GM21526 (cell line): ENCODE measurements around the gene ADAP1.

Experiments used
- ATAC-seq: cut with Tn5 transposase; IDR thresholded peaks from one replicate; pipeline ENCODE4 v1.9.1; 2021; ENCODE audit warnings: moderate library complexity; ENCODE audit not compliant: unreplicated experiment, low FRiP score

Gene ADAP1

DNA sequence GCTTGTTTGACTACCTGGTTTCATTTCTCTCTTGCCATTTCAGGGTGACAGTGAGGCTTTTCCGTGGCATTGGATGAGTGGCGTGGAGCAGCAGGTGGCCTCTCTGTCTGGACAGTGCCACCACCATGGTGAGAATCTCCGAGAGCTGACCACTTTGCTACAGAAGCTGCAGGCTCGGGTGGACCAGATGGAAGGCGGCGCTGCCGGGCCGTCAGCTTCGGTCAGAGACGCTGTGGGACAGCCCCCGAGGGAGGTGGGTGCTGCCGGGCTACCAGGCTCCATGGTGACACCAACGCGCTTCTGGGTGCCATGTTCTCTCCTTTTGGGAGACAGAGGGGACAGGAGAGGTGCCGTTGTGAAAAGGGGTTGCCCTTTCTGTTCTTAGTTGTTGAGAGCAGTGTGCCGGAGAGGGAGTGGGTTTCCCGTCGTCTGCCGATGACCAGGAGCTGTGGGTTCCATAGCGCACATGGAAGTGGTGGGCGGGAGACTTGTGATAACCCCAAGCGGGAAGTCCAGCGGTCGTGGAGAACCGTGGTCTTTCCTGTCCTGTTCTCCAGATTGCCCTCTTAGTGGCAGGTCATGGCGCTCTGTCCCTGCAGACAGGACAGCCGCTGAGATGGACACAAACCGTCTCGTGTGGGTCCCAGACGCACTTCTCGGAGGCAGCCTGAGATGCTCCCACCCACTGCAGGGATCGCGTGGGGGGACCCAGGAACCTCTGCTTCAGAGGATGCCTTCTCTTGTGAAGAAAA lies 100.9 kb downstream of the ADAP1 start:
- ATAC-seq, result no peak

DNA sequence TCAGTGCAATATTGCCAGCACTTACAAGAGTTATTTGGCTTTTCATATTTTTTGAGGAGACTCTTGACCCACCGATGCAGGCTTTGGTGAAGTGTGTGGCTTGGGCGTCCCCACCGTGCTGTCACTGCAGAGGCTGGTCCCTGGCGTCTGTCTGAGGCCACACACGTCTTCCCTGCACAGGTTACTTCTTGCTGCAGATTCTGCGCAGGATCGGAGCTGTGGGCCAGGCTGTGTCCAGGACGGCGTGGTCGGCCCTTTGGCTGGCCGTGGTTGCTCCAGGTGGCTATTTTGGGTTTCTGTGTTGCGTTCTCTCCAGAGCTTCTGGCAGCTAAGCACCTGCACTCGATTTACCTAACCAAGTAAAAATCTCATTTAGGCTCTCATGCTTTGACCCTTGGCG lies 103.3 kb downstream of the ADAP1 start:
- ATAC-seq, result no peak

DNA sequence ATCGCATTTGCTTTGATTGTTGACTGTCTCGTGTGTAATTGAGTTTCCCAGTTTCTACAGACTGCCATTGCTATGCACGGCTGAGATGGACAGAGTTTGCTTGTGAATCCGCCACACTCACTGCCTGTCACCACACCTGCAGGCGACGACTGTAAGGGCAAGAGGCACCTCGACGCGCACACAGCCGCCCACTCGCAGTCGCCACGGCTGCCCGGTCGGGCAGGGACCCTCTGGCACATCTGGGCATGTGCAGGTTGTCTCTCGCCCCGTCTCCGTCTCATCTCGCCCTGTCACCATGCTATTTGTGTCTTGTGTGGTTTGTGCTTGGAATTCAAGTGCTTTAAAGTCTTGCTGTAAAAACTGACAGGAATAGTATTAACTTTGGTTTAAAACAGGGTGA lies 104.7 kb downstream of the ADAP1 start:
- no peak for ATAC-seq

DNA sequence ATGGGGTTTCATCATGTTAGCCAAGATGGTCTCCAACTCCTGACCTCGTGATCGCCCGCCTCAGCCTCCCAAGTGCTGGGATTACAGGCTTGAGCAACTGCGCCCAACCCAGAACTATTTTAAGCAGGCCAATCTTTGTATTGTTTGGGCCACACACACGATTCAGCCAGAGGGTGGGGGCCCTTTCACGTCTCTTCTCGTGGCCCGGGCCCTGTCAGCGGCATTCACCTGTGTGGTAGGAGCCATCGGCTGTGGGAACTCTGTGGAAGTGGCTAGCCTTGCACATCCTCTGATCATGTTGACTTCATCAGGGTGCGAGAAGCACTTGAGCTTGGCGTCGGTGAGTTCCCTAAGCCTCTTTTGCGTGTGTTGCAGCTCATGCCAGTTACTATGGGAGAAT lies 105.3 kb downstream of the ADAP1 start:
- ATAC-seq, result no peak
